ENCODE results near the gene EIF4E1B.

DNA sequence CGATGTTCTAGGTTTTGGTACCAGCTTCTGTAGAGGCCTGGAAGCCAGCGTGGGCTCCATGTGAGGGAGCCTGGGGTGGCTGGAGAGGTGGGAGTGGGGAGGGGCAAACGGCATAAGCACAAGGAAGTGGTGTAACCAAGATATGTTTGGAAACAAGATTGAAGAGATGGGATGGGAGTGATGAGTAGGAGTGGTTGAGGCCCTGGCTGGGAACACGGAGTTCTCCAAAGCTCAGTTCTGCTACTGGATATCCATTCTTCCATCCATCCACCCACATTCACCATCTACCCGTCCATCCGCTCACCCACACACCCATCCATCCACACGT is 29.0 kb downstream of the EIF4E1B start:
- TF ChIP-seq, protein P1, sequence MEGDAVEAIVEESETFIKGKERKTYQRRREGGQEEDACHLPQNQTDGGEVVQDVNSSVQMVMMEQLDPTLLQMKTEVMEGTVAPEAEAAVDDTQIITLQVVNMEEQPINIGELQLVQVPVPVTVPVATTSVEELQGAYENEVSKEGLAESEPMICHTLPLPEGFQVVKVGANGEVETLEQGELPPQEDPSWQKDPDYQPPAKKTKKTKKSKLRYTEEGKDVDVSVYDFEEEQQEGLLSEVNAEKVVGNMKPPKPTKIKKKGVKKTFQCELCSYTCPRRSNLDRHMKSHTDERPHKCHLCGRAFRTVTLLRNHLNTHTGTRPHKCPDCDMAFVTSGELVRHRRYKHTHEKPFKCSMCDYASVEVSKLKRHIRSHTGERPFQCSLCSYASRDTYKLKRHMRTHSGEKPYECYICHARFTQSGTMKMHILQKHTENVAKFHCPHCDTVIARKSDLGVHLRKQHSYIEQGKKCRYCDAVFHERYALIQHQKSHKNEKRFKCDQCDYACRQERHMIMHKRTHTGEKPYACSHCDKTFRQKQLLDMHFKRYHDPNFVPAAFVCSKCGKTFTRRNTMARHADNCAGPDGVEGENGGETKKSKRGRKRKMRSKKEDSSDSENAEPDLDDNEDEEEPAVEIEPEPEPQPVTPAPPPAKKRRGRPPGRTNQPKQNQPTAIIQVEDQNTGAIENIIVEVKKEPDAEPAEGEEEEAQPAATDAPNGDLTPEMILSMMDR (IDR thresholded peaks at IDR 0.05): no peak
- no peak for TF ChIP-seq EZH2 (IDR thresholded peaks at IDR 0.05)

Data from neural progenitor cell (in vitro differentiated cells).